Cardiac septum (tissue), 1 donor: Measurements from ENCODE around the gene TCERG1L. TPM values are rescaled to one million over a fixed set of nuclear protein-coding genes. Genes with fewer than 3 reads are reported as not detected.

Source experiments
- DNase-seq: peaks from one replicate; pipeline ENCODE4 v3.0.0-alpha.2; 2020; ENCODE audit warnings: low spot score
- intact Hi-C: fragments of 100-400 bp; cut with DNase I; formaldehyde crosslinking; loops from one replicate; pipeline ENCODE4 v1.14.0; 2022
- total RNA-seq: library from RNA; stranded (reverse); fragmentation: NEBNext Ultra II Directional; extraction: Animal tissue kit (Norgen Biotek cat#: 25700); gene quantifications from one replicate; pipeline ENCODE4 v1.2.1, GENCODE V29; 2021
- donor health status: DM: no; HTN: no; CAD: no.

Gene TCERG1L
- total RNA-seq, 1 donor from 2014 or later: not detected

GRCh38 chr10:131200856-131201470, 110.6 kb downstream of the TCERG1L start:
- peak; percentile 35 for DNase-seq
- intact Hi-C loops: no loop called here

GRCh38 chr10:131199646-131200045, 111.9 kb downstream of the TCERG1L start:
- peak; percentile 69 for DNase-seq
- intact Hi-C loops: no loop called here

- DNase-seq: peak; percentile 51
- intact Hi-C loops: no loop called here
These were observed 112.7 kb downstream of the TCERG1L start for GRCh38 chr10:131198843-131199242.

GRCh38 chr10:131198401-131198800, 113.1 kb downstream of the TCERG1L start:
- peak; percentile 49 for DNase-seq
- intact Hi-C loops: no loop called here

GRCh38 chr10:131196176-131196885, 115.2 kb downstream of the TCERG1L start:
- DNase-seq: peak; percentile 55
- intact Hi-C loops: no loop called here

- intact Hi-C loops: no loop called here
- DNase-seq: peak; percentile 36
These were observed 115.9 kb downstream of the TCERG1L start for GRCh38 chr10:131195558-131196159.

GRCh38 chr10:131195116-131195515, 116.4 kb downstream of the TCERG1L start:
- intact Hi-C loops: no loop called here
- peak; percentile 59 for DNase-seq

- DNase-seq: peak; percentile 35
- intact Hi-C loops: no loop called here
These were observed 117.6 kb downstream of the TCERG1L start for GRCh38 chr10:131193923-131194322.

GRCh38 chr10:131188494-131188893, 123.0 kb downstream of the TCERG1L start:
- no peak for DNase-seq
- intact Hi-C loops: no loop called here

- DNase-seq: no peak
- intact Hi-C loops: no loop called here
These were observed 123.6 kb downstream of the TCERG1L start for GRCh38 chr10:131187926-131188325.

- intact Hi-C loops: no loop called here
- no peak for DNase-seq
These were observed 124.2 kb downstream of the TCERG1L start for GRCh38 chr10:131187274-131187673.

- intact Hi-C loops: no loop called here
These were observed 124.8 kb downstream of the TCERG1L start for GRCh38 chr10:131186547-131187253.

GRCh38 chr10:131184503-131184902, 127.0 kb downstream of the TCERG1L start:
- intact Hi-C loops: no loop called here
- no peak for DNase-seq

More at GRCh38 chr10:131186547-131187253, 124.8 kb downstream of the TCERG1L start:
- no peak for DNase-seq

- peak; percentile 22 for DNase-seq
- intact Hi-C loops: no loop called here
These were observed 127.9 kb downstream of the TCERG1L start for GRCh38 chr10:131183546-131184045.

- intact Hi-C loops: no loop called here
- DNase-seq: no peak
These were observed 130.1 kb downstream of the TCERG1L start for GRCh38 chr10:131181456-131181855.

GRCh38 chr10:131180740-131181415, 130.6 kb downstream of the TCERG1L start:
- DNase-seq: no peak
- intact Hi-C loops: no loop called here

- intact Hi-C loops: no loop called here
- no peak for DNase-seq
These were observed 131.4 kb downstream of the TCERG1L start for GRCh38 chr10:131180086-131180485.

GRCh38 chr10:131179361-131179760, 132.2 kb downstream of the TCERG1L start:
- intact Hi-C loops: no loop called here
- no peak for DNase-seq

GRCh38 chr10:131178521-131179331, 132.8 kb downstream of the TCERG1L start:
- DNase-seq: peak; percentile 41
- intact Hi-C loops: no loop called here
